ENCODE data around the gene AOPEP.

AOPEP gene

DNA sequence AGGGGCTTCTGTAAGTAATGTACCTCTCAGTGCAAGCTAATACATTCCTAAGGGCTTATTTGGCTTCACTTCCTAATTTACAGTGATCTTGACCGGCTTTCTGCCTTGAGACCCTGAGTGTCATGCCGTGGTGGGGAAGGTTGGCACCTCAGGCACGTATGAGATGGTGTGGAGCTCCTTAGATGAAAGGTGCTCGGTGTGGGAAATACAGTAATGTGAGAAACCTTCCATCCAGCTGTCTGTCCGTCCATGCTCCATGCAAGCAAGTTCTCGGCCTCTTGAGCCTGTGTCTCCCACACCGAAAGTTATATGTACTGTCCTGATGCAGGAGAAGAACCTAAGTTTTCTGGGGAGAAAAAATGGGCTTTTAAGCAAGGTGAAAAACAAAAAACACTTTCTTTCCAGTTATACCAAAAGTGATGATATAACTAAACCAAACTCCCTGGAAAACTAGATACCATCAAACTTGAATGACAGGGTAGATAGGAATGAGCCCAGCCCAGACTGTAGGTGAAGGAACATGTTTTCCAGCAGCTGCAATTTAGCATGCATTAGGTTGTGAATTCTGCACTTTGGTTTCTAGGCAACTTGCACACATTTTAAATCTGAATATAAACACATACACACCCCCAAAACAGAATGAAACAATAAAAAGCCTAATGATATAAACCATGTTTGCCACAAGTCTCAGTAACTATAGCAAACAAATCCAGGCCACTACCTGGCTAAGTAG lies 311.5 kb downstream of the AOPEP start:
- DNase-seq (ENCODE audit: low read depth) = no peak

DNA sequence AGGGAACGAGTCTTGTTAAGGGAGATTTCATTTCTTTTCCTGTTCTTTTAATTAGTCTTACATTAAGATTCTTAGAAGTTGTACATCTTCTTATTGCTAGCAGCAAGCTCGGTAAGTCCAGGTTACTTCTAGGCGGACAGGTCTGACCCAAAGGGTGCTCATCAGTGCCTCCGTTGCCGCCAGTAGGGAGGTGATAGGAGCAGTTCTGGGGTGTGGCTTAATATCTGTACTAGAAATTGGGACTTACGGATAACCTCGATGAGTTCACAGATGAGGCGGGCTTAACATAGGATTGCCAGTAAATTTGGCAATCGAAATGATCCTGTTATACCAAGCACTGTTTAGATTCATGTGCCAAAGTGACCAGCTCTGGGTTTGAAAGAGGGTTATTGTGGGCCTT lies 312.2 kb downstream of the AOPEP start:
- no peak for DNase-seq (ENCODE audit: low read depth)

DNA sequence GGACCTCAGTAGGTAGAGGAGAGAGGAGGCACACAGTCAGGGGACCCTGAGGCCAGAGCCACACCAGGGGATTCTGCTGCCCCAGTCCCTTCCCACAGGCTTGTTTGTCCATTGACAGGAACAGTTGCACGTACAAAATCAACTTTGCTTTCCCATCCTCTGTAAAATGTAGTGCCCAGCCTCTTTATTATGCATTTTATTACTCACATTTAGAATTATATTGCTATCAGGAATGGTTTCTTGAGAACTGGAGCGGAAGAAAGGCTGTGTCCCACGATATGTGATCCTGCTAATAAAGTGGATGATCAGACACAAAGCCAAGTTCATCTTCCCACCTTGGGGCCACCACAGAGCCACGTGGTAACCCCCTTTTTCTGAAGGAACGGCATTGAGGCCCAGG lies 313.6 kb downstream of the AOPEP start:
- no peak for DNase-seq (ENCODE audit: low read depth)

GRCh38 chr9:95043826-95044225 lies 317.3 kb downstream of the AOPEP start:
- no peak for DNase-seq (ENCODE audit: low read depth)

- no peak for DNase-seq (ENCODE audit: low read depth)
Observed at GRCh38 chr9:95044731-95045508, 318.4 kb downstream of the AOPEP start.

- DNase-seq (ENCODE audit: low read depth) = no peak
Observed at GRCh38 chr9:95045751-95046150, 319.3 kb downstream of the AOPEP start.

DNA sequence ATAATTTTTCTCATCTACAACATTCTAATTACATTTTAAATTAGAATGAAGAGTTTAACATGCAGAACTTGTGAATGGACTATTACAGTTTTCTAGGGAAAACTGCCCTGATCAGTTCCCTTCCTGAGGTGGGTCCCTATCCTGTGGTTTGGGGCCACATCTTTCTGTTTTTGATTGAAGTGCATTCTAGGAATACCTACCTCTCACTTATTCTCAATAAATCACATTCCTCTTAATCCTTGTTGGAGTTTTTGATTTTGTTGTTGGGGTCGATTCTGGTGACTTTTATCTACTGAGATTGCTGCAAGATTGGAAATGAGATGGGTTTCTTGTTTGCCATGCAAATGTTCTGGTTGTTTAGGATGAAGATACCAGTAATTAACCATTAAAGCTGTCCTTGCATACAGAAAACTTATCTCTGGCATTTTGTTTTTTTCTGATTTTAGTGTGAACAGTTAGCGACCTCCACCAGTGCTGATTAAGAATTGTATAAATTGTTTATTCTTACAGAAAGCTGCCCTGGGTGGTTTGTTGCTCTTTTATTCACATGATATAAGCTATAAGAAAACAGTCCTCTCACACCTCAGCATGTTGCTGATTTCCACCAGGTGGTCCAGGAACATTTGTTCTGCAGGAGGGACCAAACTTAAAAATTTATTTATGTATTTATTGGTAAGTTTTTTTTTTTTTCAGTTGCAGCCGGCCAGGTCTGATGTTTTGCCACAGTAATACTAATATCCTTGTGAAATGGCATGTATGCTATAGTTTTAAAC lies 321.1 kb downstream of the AOPEP start:
- no peak for DNase-seq (ENCODE audit: low read depth)

DNA sequence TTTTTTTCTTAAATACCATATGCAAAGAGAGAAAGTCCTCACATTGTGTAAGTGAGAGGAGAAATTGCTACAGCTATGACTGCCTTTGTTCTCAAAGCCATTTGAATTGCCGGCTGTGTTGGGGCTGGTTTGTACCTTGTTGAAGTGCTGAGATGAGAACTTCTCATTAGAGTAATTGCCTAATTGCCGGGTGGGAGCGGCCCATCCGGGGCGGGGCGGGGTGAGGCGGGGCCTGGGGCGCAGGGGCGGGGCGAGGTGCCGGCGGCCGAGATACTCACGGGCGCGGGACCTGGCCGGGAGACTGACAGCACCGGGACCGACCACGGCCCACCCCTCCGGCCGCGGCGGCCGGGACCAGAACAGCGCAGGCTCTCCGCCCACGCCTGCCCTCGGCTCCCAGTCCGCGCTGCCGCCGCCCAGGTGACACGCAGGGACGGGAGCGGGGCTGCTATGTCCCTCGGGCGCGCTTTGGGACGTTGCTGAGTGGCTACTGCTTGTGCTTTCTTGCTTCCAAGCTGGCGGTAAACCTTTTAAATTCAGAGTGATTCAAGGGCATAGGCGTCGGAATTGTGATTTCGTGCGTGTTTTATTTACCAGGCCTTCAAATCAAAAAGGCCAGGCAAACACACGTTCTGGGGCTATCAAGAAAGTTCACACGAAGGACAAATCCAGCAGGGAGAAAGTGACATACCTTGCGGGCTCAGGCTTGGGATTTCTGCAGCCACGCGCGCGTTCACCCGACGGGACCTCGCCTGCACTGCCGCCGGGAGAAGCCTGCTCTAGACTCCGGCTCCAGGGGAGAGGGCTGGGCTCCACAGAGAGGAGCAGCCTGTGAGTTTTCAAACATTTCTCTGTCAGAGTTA lies 322.0 kb downstream of the AOPEP start:
- DNase-seq (ENCODE audit: low read depth) = peak; percentile 22

GRCh38 chr9:95049761-95050160 lies 323.3 kb downstream of the AOPEP start:
- no peak for DNase-seq (ENCODE audit: low read depth)

DNA sequence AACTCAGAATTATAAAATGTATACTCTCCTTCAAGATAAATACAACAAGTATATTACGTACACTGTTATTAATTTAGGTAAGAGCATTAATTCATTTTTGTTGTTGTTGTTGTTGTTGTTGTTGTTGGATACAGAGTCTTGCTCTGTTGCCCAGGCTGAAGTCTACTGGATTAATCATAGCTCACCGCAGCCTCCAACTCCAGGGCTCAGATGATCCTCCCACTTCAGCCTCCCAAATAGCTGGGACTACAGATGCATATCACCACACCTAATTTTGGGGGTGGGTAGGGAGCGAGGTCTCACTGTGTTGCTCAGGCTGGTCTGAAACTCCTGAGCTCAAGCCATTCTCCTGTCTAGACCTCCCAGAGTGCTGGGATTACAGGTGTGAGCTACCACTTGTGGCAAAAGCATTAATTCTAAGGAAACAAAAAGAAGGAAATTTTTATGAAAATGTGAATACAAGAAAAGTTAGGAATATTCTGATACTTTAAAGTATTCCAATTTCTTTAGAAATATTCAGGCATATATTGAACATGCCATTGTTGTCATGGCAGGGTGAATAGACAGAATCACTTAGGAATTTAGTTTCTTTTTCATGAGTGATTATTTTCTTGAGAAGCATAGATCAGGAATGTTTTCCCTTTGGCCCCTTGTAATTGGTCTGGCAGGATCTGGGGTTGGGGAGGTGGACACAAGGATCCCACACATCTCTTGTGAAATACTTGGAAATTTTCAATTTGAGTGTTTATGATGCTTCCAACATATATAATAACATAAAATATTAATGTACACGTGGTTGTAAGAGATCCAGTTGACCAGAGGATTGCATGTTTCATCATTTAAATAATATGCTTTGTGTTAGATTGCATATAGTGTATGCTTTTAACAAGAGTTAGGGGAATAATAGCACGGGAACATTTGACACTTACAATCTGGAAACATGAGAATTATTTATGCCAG lies 327.4 kb downstream of the AOPEP start:
- DNase-seq (ENCODE audit: low read depth) = no peak

- no peak for DNase-seq (ENCODE audit: low read depth)
Observed at GRCh38 chr9:95055334-95055850, 328.9 kb downstream of the AOPEP start.

- DNase-seq (ENCODE audit: low read depth) = no peak
Observed at GRCh38 chr9:95055851-95056551, 329.5 kb downstream of the AOPEP start.

DNA sequence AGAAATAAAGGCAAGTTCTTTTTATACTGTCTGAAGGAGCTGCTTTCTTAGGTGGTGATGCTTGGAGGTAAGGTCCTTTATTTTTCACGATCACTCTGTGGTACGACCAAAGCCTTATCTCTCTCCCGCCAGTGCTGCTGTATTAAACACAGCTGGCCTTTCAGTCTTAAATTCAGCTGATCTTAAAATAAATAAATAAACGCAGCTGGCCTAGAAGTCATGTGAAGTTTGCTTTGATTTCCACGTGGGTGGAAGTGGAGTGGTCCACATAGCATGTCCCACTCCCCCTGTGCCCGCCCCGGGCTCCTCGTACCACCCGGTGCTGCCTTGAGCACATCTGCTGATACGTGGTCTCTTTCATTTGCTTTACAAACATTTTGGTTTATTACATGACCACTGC lies 330.6 kb downstream of the AOPEP start:
- no peak for DNase-seq (ENCODE audit: low read depth)

DNA sequence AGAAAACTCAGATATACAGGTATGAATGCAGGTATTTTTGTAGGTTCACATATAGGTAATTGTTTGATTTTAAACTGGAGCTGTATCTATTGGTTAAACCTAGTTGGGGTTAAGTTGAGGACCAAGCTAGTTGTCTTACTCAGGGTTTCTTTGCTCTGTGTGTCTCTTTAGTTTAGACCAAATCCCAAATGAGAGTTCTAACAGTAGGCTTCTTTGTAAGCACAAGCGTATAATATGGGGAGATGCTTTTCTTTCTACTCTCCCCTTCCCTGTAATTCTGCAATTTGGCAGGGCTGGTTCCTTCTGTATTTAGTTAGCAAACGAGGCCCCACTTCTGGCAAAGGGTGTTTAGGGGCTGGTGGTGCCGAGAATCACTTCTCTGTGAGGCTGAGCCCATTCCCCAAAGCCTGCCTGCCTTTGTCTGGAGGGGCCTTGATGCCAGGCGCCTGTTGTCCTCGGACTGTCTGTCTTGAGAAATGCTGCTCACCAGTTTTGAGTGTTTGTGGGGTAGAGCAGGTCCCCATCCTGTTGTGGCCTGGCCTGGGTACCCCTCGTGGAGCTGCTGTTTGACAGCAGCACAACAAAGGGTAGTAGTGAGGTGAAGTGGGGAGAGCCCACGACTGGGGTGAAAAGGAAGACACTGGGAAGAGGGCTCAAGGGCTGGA lies 331.8 kb downstream of the AOPEP start:
- no peak for DNase-seq (ENCODE audit: low read depth)

DNA sequence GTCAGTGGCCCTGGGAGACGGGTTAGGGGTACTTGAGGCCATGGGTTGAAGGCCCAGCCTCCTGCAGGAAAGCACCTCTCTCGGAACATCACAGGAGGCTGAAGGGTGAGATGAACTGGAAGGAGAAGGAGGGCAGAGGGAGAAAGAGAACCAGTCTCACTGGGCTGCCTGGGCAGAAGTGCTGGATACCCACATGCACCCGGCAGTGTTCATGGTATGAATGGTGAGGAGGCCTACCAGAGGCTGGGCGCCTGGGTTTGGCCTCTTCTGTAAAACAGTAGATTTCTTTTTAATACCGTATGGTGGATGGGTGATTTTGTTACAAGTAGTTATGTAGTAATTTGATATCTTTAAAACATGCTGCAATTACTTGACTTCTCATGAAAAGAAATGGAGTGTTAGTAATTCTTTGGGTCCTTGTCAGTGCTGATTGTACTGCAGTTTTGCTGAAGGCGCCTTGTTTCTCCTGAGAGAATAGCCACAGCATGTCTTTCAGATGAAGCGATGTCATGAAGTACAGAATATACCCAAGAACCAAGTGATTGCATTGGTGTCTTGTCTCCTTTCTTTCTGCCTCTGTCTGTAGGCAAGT lies 332.4 kb downstream of the AOPEP start:
- DNase-seq (ENCODE audit: low read depth) = no peak

DNA sequence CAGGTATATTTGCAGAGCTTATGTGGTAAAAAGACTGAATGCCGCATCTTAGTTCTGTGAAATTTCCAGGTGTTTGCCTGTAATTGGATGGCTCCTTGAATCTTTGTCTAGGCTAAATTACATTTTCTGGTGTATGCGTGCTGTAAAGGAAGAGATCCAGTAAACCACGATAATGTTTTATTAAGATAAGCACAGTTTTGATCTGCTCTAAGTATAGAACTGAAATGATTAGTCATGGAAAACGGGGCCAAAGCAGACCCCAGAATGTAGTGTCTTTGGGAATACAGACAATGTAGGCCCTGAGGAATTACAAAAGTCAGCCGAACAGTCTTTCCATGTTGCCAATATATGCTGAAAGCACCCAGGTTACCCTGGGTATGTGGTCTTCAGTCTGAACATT lies 333.7 kb downstream of the AOPEP start:
- DNase-seq (ENCODE audit: low read depth) = no peak

DNA sequence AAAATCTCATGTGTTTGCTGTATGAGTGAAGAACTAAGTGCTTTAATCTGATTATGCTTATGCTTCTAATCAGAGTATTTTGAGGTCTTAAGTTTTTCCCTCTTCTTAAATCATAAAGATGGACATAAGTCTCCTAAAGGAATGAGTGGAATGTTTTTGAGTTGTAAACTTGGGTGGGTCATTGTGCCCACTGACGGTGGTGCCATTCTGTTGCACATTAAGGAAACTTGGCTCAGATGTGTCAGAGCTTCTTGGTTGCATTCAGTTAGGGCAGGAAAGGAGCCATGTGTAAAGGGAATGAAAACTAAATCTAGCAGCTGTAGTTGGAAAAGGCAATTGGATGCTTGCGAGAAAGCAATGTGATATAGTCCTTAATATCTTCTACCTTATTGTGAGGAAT lies 334.4 kb downstream of the AOPEP start:
- DNase-seq (ENCODE audit: low read depth) = no peak

GRCh38 chr9:95061916-95062595 lies 335.6 kb downstream of the AOPEP start:
- DNase-seq (ENCODE audit: low read depth) = no peak
